IPS-NIHi7 (cell line): Measurements from ENCODE around the gene CCDC102A.
A peak's percentile ranks its signal among the peaks of the same experiment; 100 is the strongest.
"Not testable (repeated sequence)": the region's sequence is repeated elsewhere in the genome, so short reads cannot be mapped to it uniquely, and the experiment has no call there.

Experiments used
- DNase-seq: peaks from one replicate; pipeline ENCODE4 v3.0.0; 2012; ENCODE audit warnings: mixed read lengths; ENCODE audit errors: extremely low spot score

The CCDC102A gene

GRCh38 chr16:57565461-57565860, 29.1 kb upstream of the CCDC102A start:
- no peak for DNase-seq

- no peak for DNase-seq
Observed at GRCh38 chr16:57564571-57565270, 28.4 kb upstream of the CCDC102A start.

GRCh38 chr16:57563761-57564160, 27.4 kb upstream of the CCDC102A start:
- no peak for DNase-seq

- DNase-seq = no peak
Observed at GRCh38 chr16:57563487-57563750, 27.0 kb upstream of the CCDC102A start.

GRCh38 chr16:57562669-57563486, 26.5 kb upstream of the CCDC102A start:
- no peak for DNase-seq

- DNase-seq = no peak
Observed at GRCh38 chr16:57562066-57562465, 25.7 kb upstream of the CCDC102A start.

- no peak for DNase-seq
Observed at GRCh38 chr16:57559072-57559790, 22.9 kb upstream of the CCDC102A start.

- no peak for DNase-seq
Observed at GRCh38 chr16:57556941-57557541, 20.7 kb upstream of the CCDC102A start.

GRCh38 chr16:57555831-57556230, 19.5 kb upstream of the CCDC102A start:
- no peak for DNase-seq

GRCh38 chr16:57551057-57551456, 14.7 kb upstream of the CCDC102A start:
- DNase-seq = no peak

GRCh38 chr16:57549730-57550129, 13.4 kb upstream of the CCDC102A start:
- no peak for DNase-seq

- DNase-seq = no peak
Observed at GRCh38 chr16:57548408-57548807, 12.0 kb upstream of the CCDC102A start.

GRCh38 chr16:57547524-57547923, 11.2 kb upstream of the CCDC102A start:
- not testable (repeated sequence) for DNase-seq

GRCh38 chr16:57544124-57544653, 7.8 kb upstream of the CCDC102A start:
- DNase-seq = peak; percentile 4

GRCh38 chr16:57541754-57542435, 5.5 kb upstream of the CCDC102A start:
- no peak for DNase-seq

GRCh38 chr16:57540906-57541753, 4.8 kb upstream of the CCDC102A start:
- DNase-seq = peak; percentile 5

GRCh38 chr16:57540387-57540786, 4.0 kb upstream of the CCDC102A start:
- peak; percentile 5 for DNase-seq

- no peak for DNase-seq
Observed at GRCh38 chr16:57539072-57539796, 2.9 kb upstream of the CCDC102A start.

- no peak for DNase-seq
Observed at GRCh38 chr16:57538235-57538721, 1.9 kb upstream of the CCDC102A start.
